Ectodermal cell (in vitro differentiated cells): ENCODE measurements around the gene SYT15.
"Not testable (repeated sequence)": the region's sequence is repeated elsewhere in the genome, so short reads cannot be mapped to it uniquely, and the experiment has no call there.

Experiments
- H3K27ac ChIP-seq: 2 replicates; pipeline ENCODE4 v1.7.0; 2013; ENCODE audit warnings: mild to moderate bottlenecking, low read depth, low read length; ENCODE audit not compliant: insufficient read depth, poor library complexity, severe bottlenecking
- H3K27me3 ChIP-seq: 2 replicates; pipeline ENCODE4 v1.7.0; 2013; ENCODE audit warnings: mild to moderate bottlenecking, low read length; ENCODE audit not compliant: insufficient read depth, control insufficient read depth, poor library complexity, severe bottlenecking
- H3K36me3 ChIP-seq: one replicate; pipeline ENCODE4 v1.7.0; 2013; ENCODE audit warnings: low read length; ENCODE audit not compliant: control insufficient read depth, insufficient read depth
- H3K4me1 ChIP-seq: one replicate; pipeline ENCODE4 v1.7.0; 2013; ENCODE audit warnings: low read length; ENCODE audit not compliant: control insufficient read depth, insufficient read depth
- H3K4me3 ChIP-seq: 2 replicates; pipeline ENCODE4 v1.7.0; 2013; ENCODE audit warnings: low read depth, low read length, control low read depth; ENCODE audit not compliant: insufficient read depth
- H3K9me3 ChIP-seq: 2 replicates; pipeline ENCODE4 v1.7.0; 2013; ENCODE audit warnings: mild to moderate bottlenecking, low read length, moderate library complexity; ENCODE audit not compliant: control insufficient read depth
- WGBS, 2 experiments: methylation state at CpG; one replicate each; pipeline ENCODE4 v1.1.7; 2013; ENCODE audit warnings: missing lambda C conversion rate in 2 of 2; 5-methylcytosine and 5-hydroxymethylcytosine counted together

The SYT15 gene

DNA sequence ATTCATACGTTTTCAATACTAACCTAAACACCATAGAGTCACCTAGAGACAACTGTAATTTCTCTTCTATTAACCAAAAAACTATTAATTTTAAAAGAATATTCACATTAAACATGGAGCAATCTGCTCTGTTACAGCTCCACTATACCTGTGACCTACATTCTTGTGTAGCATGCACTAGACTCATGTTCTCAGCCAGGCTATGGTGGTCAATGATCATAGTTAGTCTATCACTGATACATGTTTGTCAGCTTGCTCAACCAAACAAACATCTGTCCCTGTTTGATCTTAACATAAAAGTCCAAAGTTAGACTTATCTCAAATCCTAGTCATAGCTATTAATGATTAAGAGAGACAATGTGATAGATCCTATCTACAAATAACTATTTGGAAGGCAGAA lies 50.9 kb downstream of the SYT15 start:
- not testable (repeated sequence) for H3K4me1 ChIP-seq, H3K27ac ChIP-seq, H3K36me3 ChIP-seq, H3K27me3 ChIP-seq, H3K4me3 ChIP-seq, H3K9me3 ChIP-seq
- no CpG with 5 or more reads among the region's 1 CpG for WGBS, 2 experiments

DNA sequence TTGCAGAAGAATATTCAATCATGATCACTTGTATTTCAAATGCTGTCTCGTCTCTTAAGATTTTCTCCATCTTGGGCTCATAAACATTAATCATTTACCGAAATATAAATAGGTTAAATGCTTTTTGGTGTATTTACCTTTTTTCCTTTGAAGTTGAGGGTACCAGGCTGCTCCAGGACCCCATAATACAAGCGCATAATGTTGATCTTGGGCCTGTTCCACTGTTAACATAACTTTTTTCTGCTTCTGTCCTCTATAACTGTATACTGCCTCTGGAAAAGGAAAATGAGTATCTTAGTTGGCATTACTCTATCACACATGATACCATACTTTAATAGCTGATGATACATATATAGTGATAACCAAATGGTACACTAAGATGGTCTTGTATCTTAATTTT lies 51.9 kb downstream of the SYT15 start:
- not testable (repeated sequence) for H3K4me1 ChIP-seq, H3K36me3 ChIP-seq, H3K27ac ChIP-seq, H3K9me3 ChIP-seq, H3K4me3 ChIP-seq, H3K27me3 ChIP-seq
- WGBS, 2 experiments, result no CpG with 5 or more reads among the region's 3 CpGs

DNA sequence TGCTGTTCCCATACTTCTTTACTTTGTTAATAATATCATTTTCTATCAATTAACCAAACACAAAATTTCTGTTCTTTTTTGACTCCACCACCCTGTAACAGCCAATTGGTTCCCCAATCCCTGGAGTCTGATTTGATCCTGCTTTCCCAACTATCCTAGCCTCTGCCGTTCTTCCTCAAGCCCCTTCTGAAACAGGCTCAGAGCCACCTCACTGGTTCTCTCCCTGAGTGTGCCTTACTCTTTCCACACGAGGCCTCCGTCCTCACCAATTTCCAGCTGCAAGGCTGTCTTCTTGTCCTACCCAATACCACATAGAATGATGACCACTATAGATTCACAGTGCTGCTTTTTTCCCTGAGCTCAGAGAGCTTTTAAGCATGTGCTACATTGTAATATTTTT lies 52.8 kb downstream of the SYT15 start:
- not testable (repeated sequence) for H3K9me3 ChIP-seq, H3K27ac ChIP-seq, H3K27me3 ChIP-seq, H3K4me1 ChIP-seq, H3K4me3 ChIP-seq, H3K36me3 ChIP-seq
- WGBS, 2 experiments, result no CpG with 5 or more reads among the region's 3 CpGs

DNA sequence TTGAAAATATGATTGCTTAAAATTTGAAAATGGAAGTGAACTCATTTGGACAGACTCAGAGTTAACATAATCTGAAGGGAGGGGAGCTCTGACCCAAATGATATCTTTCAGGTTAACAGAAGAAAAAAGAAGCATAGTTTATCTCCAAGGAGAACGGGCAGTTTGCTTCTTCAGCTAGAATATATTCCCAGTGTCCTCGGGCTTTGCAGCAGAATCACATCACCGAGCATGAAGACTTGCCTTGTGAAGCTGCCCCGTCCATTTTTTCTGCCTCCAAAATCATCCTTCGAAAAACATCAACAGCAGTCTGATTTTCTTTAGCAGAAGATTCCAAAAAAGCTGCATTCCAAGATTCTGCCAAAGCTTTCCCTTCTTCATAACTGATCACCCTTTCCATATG lies 55.8 kb downstream of the SYT15 start:
- H3K36me3 ChIP-seq, H3K9me3 ChIP-seq, H3K4me1 ChIP-seq, H3K27ac ChIP-seq, H3K27me3 ChIP-seq, H3K4me3 ChIP-seq: not testable (repeated sequence)
- 68 to 71% methylated on average over 4 to 5 of the region's 5 CpGs for WGBS, 2 experiments

DNA sequence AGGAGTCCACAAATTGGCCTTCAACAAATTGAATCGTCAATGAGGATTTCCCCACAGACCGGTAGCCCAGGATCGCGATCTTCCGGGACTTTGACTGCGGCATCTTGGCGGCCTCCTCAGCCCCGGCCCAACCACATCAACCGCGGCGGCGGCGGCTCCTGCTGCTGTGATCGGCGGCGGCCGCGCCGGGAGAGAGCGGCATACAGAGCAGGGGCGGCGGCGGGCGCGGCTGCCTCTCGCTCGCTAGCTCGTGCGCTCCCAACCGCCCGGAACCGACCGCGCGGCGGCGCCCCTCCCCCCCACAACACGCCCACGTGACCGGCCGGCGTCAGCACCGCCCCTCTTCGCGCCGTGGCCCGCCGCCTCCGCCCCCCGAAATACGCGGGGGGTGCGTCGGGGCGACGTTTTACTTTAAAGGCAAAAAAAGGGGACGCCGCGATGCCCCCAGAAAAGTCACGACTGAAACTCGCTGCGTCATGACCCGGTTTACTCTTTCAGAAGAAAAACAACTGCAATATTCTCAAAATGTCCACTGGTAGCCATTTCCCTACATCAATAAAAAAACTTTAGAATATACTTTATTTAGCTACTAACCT lies 56.5 kb downstream of the SYT15 start:
- H3K27me3 ChIP-seq, H3K9me3 ChIP-seq, H3K36me3 ChIP-seq, H3K27ac ChIP-seq, H3K4me3 ChIP-seq, H3K4me1 ChIP-seq: not testable (repeated sequence)
- no CpG with 5 or more reads among the region's 63 CpGs for WGBS, 2 experiments

DNA sequence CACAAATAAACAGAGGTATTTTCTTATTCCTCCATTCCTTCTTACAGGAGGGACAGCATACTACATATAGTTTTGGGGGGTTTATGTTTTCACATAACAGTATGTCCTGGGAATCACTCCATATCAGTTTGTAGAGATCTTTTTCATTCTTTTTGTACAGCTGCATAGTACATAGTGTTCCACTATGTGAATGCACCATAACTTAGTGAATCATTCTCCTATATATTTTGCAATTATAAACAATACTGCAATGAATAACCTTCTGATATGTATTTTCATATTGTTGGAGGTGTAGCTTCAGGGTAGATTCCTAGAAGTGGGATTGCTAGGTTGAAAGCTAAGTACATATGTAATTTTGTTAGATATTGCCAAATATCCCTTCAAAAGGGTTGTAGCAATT lies 61.1 kb downstream of the SYT15 start:
- not testable (repeated sequence) for H3K27me3 ChIP-seq, H3K27ac ChIP-seq, H3K4me3 ChIP-seq, H3K4me1 ChIP-seq, H3K36me3 ChIP-seq, H3K9me3 ChIP-seq
